HG02610 (cell line): Measurements from ENCODE around the gene RPL22L1.
"Not testable (repeated sequence)": the region's sequence is repeated elsewhere in the genome, so short reads cannot be mapped to it uniquely, and the experiment has no call there.

Source experiments
- ATAC-seq: cut with Tn5 transposase; IDR thresholded peaks from one replicate; pipeline ENCODE4 v1.9.1; 2021; ENCODE audit warnings: mild to moderate bottlenecking, moderate library complexity; ENCODE audit not compliant: unreplicated experiment

The RPL22L1 gene

GRCh38 chr3:170869645-170870593, at the start of gene RPL22L1:
Gene RPL22L1, minus strand, starts transcription at chr3:170870195. Its CDS starts 28 bp downstream, at chr3:170870167.
- ATAC-seq: peak; percentile 98

- ATAC-seq: no peak
Observed at GRCh38 chr3:170918715-170919114, 48.7 kb upstream of the RPL22L1 start.

- ATAC-seq: no peak
Observed at GRCh38 chr3:170914690-170915089, 44.7 kb upstream of the RPL22L1 start.

GRCh38 chr3:170914212-170914611, 44.2 kb upstream of the RPL22L1 start:
- ATAC-seq: no peak

GRCh38 chr3:170911051-170911450, 41.1 kb upstream of the RPL22L1 start:
- ATAC-seq: no peak

GRCh38 chr3:170910542-170910941, 40.5 kb upstream of the RPL22L1 start:
- ATAC-seq: no peak

- no peak for ATAC-seq
Observed at GRCh38 chr3:170909129-170909903, 39.3 kb upstream of the RPL22L1 start.

- peak; percentile 92 for ATAC-seq
Observed at GRCh38 chr3:170908235-170909116, 38.5 kb upstream of the RPL22L1 start, which contains the start of gene EIF5A2. Gene EIF5A2, minus strand, starts transcription at chr3:170908637. Its CDS starts 831 bp downstream, at chr3:170907806.

GRCh38 chr3:170907637-170908234, 37.7 kb upstream of the RPL22L1 start:
- ATAC-seq: peak; percentile 2

GRCh38 chr3:170905862-170906261, 35.9 kb upstream of the RPL22L1 start:
- no peak for ATAC-seq

- ATAC-seq: no peak
Observed at GRCh38 chr3:170903123-170903522, 33.1 kb upstream of the RPL22L1 start.

- ATAC-seq: no peak
Observed at GRCh38 chr3:170899455-170899854, 29.5 kb upstream of the RPL22L1 start.

GRCh38 chr3:170897978-170898377, 28.0 kb upstream of the RPL22L1 start:
- no peak for ATAC-seq

- ATAC-seq: not testable (repeated sequence)
Observed at GRCh38 chr3:170897199-170897598, 27.2 kb upstream of the RPL22L1 start.

GRCh38 chr3:170896781-170897180, 26.8 kb upstream of the RPL22L1 start:
- no peak for ATAC-seq

GRCh38 chr3:170896333-170896732, 26.3 kb upstream of the RPL22L1 start:
- not testable (repeated sequence) for ATAC-seq

GRCh38 chr3:170893895-170894294, 23.9 kb upstream of the RPL22L1 start:
- no peak for ATAC-seq

- no peak for ATAC-seq
Observed at GRCh38 chr3:170889630-170890029, 19.6 kb upstream of the RPL22L1 start.

- ATAC-seq: no peak
Observed at GRCh38 chr3:170889132-170889531, 19.1 kb upstream of the RPL22L1 start.
